EL (cell line): ENCODE results near the gene CDKN1C.

Experiments used
- DNase-seq: peaks from one replicate; pipeline ENCODE4 v3.0.0-alpha.2; 2016

Gene CDKN1C

GRCh38 chr11:2887515-2888195, 2.1 kb upstream of the CDKN1C start:
- DNase-seq: no peak

- DNase-seq: no peak
Observed at GRCh38 chr11:2886936-2887335, 1.4 kb upstream of the CDKN1C start.

DNA sequence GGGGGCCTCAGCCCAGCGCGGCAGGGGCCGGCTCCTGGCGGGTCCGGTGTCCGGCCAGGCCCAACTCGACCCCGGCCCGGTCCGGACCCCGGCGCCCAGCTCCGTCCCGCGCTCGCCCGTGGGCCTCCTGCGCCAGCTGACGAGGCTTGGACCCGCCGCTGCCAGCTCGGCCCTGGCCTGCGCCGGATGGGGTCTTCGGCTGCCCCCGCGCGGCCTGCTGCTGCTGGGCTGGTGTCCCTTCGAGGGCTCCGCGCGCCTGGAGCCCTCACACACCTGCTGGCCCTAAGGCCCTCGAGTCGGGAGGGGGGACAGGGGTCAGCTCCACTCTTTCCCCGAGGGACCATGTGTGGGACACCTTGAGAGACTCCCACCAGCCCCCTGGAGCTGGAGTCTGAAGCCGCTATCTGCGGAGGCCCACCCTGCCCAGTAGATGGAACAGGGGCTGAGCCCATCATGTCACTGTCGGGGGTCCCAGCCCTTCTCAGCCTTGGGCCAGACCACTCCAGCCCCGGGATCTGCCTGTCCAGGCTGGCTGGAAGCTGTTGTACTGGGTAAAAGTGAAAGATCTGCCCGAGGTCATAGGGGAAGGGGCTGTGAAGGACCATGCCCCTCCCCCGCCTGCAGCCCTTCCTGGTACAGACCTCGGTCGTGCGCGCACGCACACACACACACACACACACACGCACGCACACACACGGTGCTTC, 768 bp upstream of the CDKN1C start:
- no peak for DNase-seq

GRCh38 chr11:2885017-2885677, 428 bp downstream of the CDKN1C start:
- peak; percentile 50 for DNase-seq

GRCh38 chr11:2883979-2884815, 1.4 kb downstream of the CDKN1C start:
- DNase-seq: no peak

DNA sequence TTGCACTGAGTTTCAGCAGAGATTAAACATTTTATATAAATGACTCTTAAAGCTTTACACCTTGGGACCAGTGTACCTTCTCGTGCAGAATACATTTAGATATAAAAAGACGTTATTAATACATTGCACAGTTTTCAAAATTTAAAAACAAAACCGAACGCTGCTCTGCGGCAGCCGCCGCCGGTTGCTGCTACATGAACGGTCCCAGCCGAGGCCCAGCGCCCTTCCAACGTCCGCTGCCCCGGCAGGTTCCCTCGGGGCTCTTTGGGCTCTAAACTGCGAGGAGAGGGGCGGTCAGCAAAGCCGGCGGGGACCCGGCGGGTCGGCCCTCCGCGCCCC, 2.0 kb downstream of the CDKN1C start:
- DNase-seq: no peak

DNA sequence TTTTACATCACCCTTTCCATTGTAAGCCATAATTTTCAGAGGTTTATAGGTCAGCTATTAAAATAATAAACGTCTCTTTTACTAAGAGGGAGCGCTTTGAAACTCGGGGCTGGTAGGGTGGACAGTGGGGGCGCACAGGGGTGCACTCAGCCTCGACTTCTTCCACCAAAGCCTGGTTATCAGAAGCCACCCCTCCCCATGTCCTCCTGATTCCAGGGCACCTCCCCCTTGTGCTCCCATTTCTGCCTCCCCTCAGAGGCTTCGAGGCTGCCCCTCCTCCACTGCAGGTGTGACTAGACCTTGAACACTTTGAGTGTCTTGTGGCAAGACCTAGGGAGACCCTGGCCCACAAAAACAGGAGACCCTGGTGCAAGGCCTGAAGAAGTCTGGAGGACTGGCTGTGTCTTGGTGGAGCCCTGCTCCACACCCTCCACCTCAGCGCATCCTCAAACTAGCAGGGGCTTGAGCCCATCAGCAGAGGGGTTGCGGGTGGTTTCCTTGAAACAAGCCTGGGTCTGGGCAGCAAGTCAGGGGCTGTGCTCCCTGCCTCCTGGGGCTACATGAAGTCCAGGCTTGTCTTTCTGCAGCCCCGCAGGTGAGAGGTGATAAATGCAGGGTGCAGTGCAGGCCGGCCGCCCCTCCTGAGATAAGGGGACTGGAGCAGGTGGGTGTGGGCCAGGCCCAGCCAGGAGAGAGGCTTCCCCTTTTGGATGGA, 3.0 kb downstream of the CDKN1C start:
- no peak for DNase-seq

DNA sequence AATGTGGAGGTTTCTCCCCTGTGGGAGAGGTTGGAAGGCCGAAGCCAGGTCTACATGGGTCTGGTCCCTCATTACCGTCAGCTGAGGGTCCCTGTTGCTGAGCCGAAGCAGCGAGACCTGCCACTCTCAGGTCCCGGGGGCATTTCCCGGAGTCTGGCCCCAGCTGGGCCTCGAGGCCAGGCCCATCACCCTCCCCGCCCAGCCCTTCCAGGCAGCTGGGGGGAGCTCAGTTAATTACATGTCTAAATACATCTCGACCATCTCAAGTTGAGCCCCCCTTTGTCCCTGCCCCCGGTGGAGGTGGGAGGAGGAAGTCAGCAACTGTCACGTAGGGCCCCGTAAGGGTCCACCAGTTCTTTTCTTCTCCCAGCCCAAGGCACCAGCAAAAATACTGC, 3.6 kb downstream of the CDKN1C start:
- no peak for DNase-seq

GRCh38 chr11:2881076-2881980, 4.2 kb downstream of the CDKN1C start:
- no peak for DNase-seq

GRCh38 chr11:2880646-2881045, 4.9 kb downstream of the CDKN1C start:
- DNase-seq: no peak

DNA sequence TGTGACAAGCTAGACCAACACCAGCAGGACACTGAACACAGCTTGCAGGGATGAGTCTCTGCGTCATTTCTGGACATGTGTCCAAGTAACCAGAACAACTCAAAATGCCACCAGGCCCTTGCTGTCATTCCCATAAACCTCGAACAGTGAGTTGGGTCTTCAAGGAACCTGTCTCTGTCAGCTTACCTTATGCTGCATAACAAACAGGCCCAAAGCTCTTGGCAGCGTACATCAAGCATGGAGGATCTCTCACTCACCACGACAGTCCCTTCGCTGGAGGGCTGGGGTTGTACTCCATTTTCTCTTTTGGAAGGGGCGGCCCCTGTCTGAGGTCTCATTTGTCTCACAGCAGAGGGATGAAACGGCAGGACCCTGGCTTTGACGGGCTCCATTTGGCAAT, 6.8 kb downstream of the CDKN1C start:
- no peak for DNase-seq

- DNase-seq: no peak
Observed at GRCh38 chr11:2877474-2877873, 8.1 kb downstream of the CDKN1C start.

- DNase-seq: no peak
Observed at GRCh38 chr11:2874963-2875362, 10.6 kb downstream of the CDKN1C start.

DNA sequence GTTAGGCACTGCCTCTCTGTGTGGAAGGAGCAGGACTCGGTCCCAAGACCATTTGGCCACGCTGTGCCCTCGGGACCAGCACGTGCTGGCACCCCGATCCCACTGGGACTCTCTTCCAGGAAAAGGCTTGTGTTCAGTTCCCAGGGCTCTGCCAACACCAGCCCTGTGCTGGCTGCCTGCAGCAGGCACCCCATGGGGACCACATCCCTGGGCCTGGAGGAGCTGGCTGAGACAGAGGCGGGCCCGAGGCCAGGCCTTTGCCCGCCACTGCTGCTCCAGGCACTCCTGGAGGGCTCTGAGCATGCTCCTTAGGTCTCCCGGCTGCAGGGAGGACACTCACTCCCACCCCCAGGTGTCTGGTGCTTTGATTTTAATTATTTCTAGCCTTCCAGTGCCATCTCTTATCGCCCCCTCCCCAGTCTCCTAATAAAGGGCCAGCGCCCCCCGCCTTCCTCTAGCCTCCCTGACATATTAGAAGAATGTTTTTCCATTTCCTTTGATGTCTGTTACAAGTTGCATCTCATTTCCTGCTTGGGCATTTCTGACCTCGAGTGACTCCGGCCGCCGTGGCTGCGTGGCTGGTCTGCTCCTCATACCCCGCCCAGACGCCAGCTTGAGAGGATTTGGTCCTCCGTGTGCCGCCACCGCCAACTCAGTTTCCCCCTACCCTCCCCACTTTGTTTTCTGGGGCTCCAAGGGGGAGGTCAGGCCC, 14.4 kb downstream of the CDKN1C start:
- no peak for DNase-seq

DNA sequence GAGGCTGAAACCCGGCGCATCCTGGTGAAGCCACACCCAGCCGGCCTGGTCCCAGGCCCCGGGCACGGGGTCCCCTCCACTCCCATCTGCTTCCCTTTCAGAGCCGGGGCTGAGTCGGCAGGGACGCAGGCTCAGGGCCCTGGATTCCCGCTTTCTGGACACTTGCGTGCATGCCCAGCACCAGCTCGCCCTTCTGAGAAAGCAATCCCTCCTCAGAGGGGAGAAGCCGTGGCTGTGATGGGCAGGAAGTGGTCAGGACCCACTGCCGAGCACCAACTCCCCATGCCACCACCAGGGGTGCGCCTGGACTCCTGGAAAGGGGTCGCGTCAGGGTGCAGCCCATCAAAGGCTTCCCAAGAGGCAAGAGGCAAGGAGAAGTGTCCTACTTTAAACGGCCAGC, 15.1 kb downstream of the CDKN1C start:
- no peak for DNase-seq

GRCh38 chr11:2869561-2870427, 15.8 kb downstream of the CDKN1C start:
- no peak for DNase-seq

GRCh38 chr11:2869134-2869526, 16.4 kb downstream of the CDKN1C start:
- no peak for DNase-seq

GRCh38 chr11:2868506-2869133, 17.0 kb downstream of the CDKN1C start:
- no peak for DNase-seq

DNA sequence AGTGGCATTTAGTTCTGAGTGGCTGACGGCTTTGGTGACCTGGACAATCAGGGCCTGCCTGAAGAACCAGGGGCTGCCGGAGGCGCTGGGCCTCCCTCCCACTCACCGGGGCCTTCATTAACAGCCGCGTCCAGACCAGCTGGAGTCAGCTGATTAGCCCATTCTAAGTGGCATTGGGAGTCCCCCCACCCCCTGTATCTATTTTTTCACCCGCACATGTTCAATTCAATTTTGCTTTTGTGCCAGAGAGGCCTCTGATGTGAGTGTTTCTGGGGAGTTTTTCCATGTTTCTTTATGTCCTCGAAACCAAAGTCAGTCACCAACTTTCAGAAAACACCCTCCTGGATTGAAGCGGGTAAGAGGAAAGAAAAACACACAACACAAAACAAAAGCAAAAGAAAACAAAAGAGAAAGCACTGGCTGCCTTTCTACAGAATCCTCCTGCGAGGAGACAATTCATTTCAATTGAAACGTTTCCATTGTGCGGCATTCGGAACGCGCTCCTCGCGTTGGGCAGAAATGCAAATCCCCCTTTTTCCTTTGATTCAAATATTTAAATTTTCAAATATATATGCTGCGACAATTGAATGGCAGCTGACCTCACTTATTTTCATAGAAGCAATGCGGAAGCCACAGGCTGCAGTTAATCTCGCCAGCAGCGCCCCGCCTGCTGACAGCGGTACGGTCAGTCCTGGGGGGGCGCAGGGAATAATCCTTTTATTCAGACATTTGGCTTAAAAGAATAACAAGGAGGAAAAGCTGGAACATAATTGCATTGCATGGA, 17.7 kb downstream of the CDKN1C start:
- DNase-seq: no peak
